ENCODE data around the gene MPZL1. TPM values are rescaled to one million over a fixed set of nuclear protein-coding genes. Genes with fewer than 3 reads are reported as not detected.
A peak's percentile ranks its signal among the peaks of the same experiment; 100 is the strongest.
"Not testable (repeated sequence)": the region's sequence is repeated elsewhere in the genome, so short reads cannot be mapped to it uniquely, and the experiment has no call there.

The MPZL1 gene
- total and polyA plus RNA-seq, 2 of the 8 experiments (the other 6 are each of a cell fraction or from before 2014, with no cell fraction given), result 37.8 to 120 TPM

DNA sequence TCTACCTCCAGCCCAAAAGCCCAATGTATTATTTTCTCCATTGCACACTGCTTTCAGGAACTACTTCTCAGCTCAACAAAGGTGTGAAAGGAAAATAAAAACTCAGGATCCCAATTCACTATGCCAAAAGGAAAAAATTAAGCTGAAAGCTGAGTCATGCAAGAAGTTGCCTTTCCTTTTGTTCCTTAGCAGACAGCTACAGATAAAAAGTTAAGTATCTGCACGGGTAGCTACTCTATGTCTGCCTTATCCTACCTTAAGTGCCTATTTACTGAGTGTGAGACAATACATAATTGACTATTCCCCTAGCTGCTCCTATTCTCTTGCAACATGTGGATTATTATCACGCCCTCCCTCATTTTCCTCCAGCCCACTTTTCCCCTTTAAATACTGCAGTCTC, 108.1 kb downstream of the MPZL1 start (continued):
- TF ChIP-seq CBX8 (IDR thresholded peaks at IDR 0.05; ENCODE audit: borderline replicate concordance, low read depth, low read length) (no peak), RXRA (IDR thresholded peaks at IDR 0.05; ENCODE audit: insufficient read depth, low read depth, low read length) (no peak), TAF7 (optimal IDR thresholded peaks at IDR 0.05; ENCODE audit: borderline replicate concordance, low read depth, low read length) (no peak), GTF2F1 (IDR thresholded peaks at IDR 0.05; ENCODE audit: borderline replicate concordance, low read depth, low read length) (no peak), BRCA1 (IDR thresholded peaks at IDR 0.05; ENCODE audit: low read depth, low read length) (no peak)

DNA sequence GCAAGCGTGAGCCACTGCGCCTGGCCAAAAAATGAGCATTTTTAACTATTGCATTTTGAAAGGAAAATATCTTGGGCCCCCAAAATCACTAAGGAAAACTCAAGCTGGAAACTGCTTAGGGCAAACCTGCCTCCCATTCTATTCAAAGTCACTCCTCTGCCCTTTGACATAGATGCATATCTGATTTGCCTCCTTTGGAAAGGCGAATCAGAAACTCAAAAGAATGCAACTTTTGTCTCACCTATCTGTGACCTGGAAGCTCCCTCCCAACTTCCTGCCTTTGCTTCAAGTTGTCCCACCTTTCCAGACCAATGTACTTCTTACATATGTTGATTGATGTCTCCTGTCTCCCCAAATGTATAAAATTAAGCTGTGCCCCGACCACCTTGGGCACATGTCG, 108.9 kb downstream of the MPZL1 start:
- H3K4ac ChIP-seq (replicated peaks; ENCODE audit: insufficient read length, low read depth, low read length); H3K4me2 ChIP-seq (ENCODE audit: insufficient read depth in 1 of 2, low read depth in 2 of 2, low read length in 2 of 2); H2BK15ac ChIP-seq (ENCODE audit: low read length); H3K14ac ChIP-seq (ENCODE audit: insufficient read length); H4K20me1 ChIP-seq (replicated peaks in 1 of 2; ENCODE audit: control insufficient read depth in 1 of 2, insufficient read depth in 2 of 2, low read length in 2 of 2); H4K91ac ChIP-seq (replicated peaks; ENCODE audit: insufficient read length, low read length); H3K9ac ChIP-seq (replicated peaks in 1 of 4; ENCODE audit: extremely low read depth in 1 of 4, low read depth in 3 of 4, low read length in 3 of 4); H2BK120ac ChIP-seq (replicated peaks; ENCODE audit: low read depth, low read length); H3K79me1 ChIP-seq (ENCODE audit: low read depth, low read length); H2BK5ac ChIP-seq (ENCODE audit: low read depth, low read length); H3K4me1 ChIP-seq (replicated peaks in 1 of 4; ENCODE audit: control insufficient read depth in 3 of 4, insufficient read depth in 4 of 4, low read length in 3 of 4); H3K4me3 ChIP-seq (ENCODE audit: extremely low read depth in 1 of 4, insufficient read depth in 2 of 4, low read depth in 3 of 4, low read length in 4 of 4); H4K8ac ChIP-seq (ENCODE audit: extremely low read depth, insufficient read depth, low read length); H3K79me2 ChIP-seq (ENCODE audit: control insufficient read depth in 1 of 2, insufficient read depth in 2 of 2, low read length in 2 of 2); H3K18ac ChIP-seq (ENCODE audit: extremely low read depth, low read length); H3K56ac ChIP-seq (replicated peaks; ENCODE audit: insufficient read length, low read depth, low read length); H3K23me2 ChIP-seq (ENCODE audit: low read depth, low read length); H4K5ac ChIP-seq (ENCODE audit: insufficient read length, low read depth, low read length); H3K9me3 ChIP-seq (ENCODE audit: insufficient read depth in 2 of 2, low read depth in 1 of 2, low read length in 1 of 2); H2BK20ac ChIP-seq (ENCODE audit: low read length); H2BK12ac ChIP-seq (ENCODE audit: low read depth, low read length); H3K27ac ChIP-seq (ENCODE audit: low read depth, low read length); FAIRE-seq; H3K23ac ChIP-seq (ENCODE audit: insufficient read length); H3K36me3 ChIP-seq (ENCODE audit: control insufficient read depth in 2 of 4, insufficient read depth in 4 of 4, low read length in 3 of 4); DNase-seq (ENCODE audit: low read depth in 1 of 2, low spot score in 2 of 2); H3K27me3 ChIP-seq (replicated peaks in 1 of 4; ENCODE audit: control insufficient read depth in 3 of 4, extremely low read depth in 1 of 4, insufficient read depth in 3 of 4, low read length in 3 of 4); H2AK5ac ChIP-seq (ENCODE audit: low read depth, low read length): not testable (repeated sequence)
- 82% methylated on average over 5 of the region's 5 CpGs; no CpG with 5 or more reads in 1 of the 2 experiments for WGBS, 2 experiments (ENCODE audit: extremely low coverage in 1 of 2, insufficient coverage in 1 of 2, insufficient read length in 1 of 2, insufficient replicate concordance in 2 of 2, low coverage in 1 of 2, low lambda C conversion rate in 2 of 2, missing lambda C conversion rate in 1 of 2)
- CTCF ChIA-PET (ENCODE audit: partially characterized antibody), result interaction anchor here (1.4 to 1.6 kb wide), 3 partner anchors 8 to 14 kb away, joined by 3 to 8 read pairs (median 3); no protein-coding TSS in a partner anchor
- 0 out of 2 replicates have a peak overlapping the region, but pooled peaks have one; percentile 36 for H2AFZ ChIP-seq (ENCODE audit: low read length)
- POLR2A ChIA-PET (ENCODE audit: partially characterized antibody), result interaction anchor here (1.3 kb wide), 1 partner anchor 11 kb away, joined by 3 read pairs; no protein-coding TSS in a partner anchor
